Measurements from ENCODE around the gene MRPL19.

- TF ChIP-seq CTCF (IDR thresholded peaks at IDR 0.05; ENCODE audit: borderline replicate concordance, extremely low read depth, low read length, poor library complexity, severe bottlenecking) = no peak
- TF ChIP-seq EZH2 (IDR thresholded peaks at IDR 0.05; ENCODE audit: borderline replicate concordance, low read depth, low read length, severe bottlenecking) = no peak
Observed at GRCh38 chr2:75656563-75656962, 10.0 kb downstream of the MRPL19 start.
